ENCODE measurements around the gene STAG1.
"Not testable (repeated sequence)": the region's sequence is repeated elsewhere in the genome, so short reads cannot be mapped to it uniquely, and the experiment has no call there.

Gene STAG1

GRCh38 chr3:136741063-136741462 is 11.1 kb downstream of the STAG1 start:
- no peak for DNase-seq

- DNase-seq = no peak
These were observed 11.7 kb downstream of the STAG1 start for GRCh38 chr3:136740351-136740958.

GRCh38 chr3:136736950-136737349 is 15.2 kb downstream of the STAG1 start:
- DNase-seq = not testable (repeated sequence)

GRCh38 chr3:136735103-136735502 is 17.1 kb downstream of the STAG1 start:
- DNase-seq = no peak

GRCh38 chr3:136734382-136735070 is 17.7 kb downstream of the STAG1 start:
- DNase-seq = no peak

- DNase-seq = no peak
These were observed 18.8 kb downstream of the STAG1 start for GRCh38 chr3:136733317-136733833.

- no peak for DNase-seq
These were observed 20.8 kb downstream of the STAG1 start for GRCh38 chr3:136731274-136731884.

- no peak for DNase-seq
These were observed 21.4 kb downstream of the STAG1 start for GRCh38 chr3:136730595-136731273.

GRCh38 chr3:136728918-136729317 is 23.3 kb downstream of the STAG1 start:
- no peak for DNase-seq

GRCh38 chr3:136728473-136728872 is 23.7 kb downstream of the STAG1 start:
- DNase-seq = no peak

GRCh38 chr3:136725468-136725867 is 26.7 kb downstream of the STAG1 start:
- DNase-seq = no peak

GRCh38 chr3:136722916-136723315 is 29.3 kb downstream of the STAG1 start:
- DNase-seq = not testable (repeated sequence)

- DNase-seq = not testable (repeated sequence)
These were observed 29.8 kb downstream of the STAG1 start for GRCh38 chr3:136722399-136722798.

- no peak for DNase-seq
These were observed 32.1 kb downstream of the STAG1 start for GRCh38 chr3:136720091-136720490.

- no peak for DNase-seq
These were observed 35.5 kb downstream of the STAG1 start for GRCh38 chr3:136716629-136717028.

GRCh38 chr3:136714020-136714419 is 38.2 kb downstream of the STAG1 start:
- DNase-seq = no peak

GRCh38 chr3:136712941-136713340 is 39.2 kb downstream of the STAG1 start:
- DNase-seq = no peak

GRCh38 chr3:136711888-136712287 is 40.3 kb downstream of the STAG1 start:
- not testable (repeated sequence) for DNase-seq

- no peak for DNase-seq
These were observed 40.9 kb downstream of the STAG1 start for GRCh38 chr3:136711277-136711676.

- DNase-seq = not testable (repeated sequence)
These were observed 42.4 kb downstream of the STAG1 start for GRCh38 chr3:136709775-136710174.

- no peak for DNase-seq
These were observed 43.7 kb downstream of the STAG1 start for GRCh38 chr3:136708333-136708985.

GRCh38 chr3:136703429-136703828 is 48.7 kb downstream of the STAG1 start:
- no peak for DNase-seq

- no peak for DNase-seq
These were observed 52.8 kb downstream of the STAG1 start for GRCh38 chr3:136699271-136699828.

Measured in activated effector memory CD4-positive, alpha-beta T cell treated with Interleukin-2 at 50 U/mL for 16 hours (primary cell).